Endothelial cell of umbilical vein (primary cell): ENCODE results near the gene IGF1. TPM values are rescaled to one million over a fixed set of nuclear protein-coding genes. Genes with fewer than 3 reads are reported as not detected.

Experiments
- BruUV-seq: library from RNA; stranded (reverse); fragments of 400-500 nt; replicated peaks from 2 replicates; lab custom pipeline; 2021; lab: Mats Ljungman, UMichigan
- CTCF ChIA-PET: fragments of 300-600, 350-600 bp; sonication (Branson Sonifier 250); formaldehyde crosslinking; loops from one replicate; lab custom pipeline; 2021; ENCODE audit warnings: antibody characterized with exemption, inconsistent platforms; lab: Charles Lee
- POLR2A ChIA-PET: fragments of 300-600, 350-600 bp; sonication (Branson Sonifier 250); formaldehyde crosslinking; loops from one replicate; lab custom pipeline; 2021; ENCODE audit warnings: antibody characterized with exemption, inconsistent platforms; lab: Charles Lee
- DNase-seq: peaks from one replicate; pipeline ENCODE4 v3.0.0-alpha.2; 2011; ENCODE audit warnings: low read depth, low spot score
- FAIRE-seq: peaks from 2 replicates; lab custom pipeline; 2011; peaks lifted over from hg19 to GRCh38; lab: Jason Lieb, UNC
- H2AFZ ChIP-seq: 2 replicates; pipeline ENCODE4 v1.6.0; 2012; ENCODE audit warnings: low read depth, low read length, control low read depth, inconsistent platforms
- H3K27ac ChIP-seq: 2 replicates; pipeline ENCODE4 v1.5.1; 2011; ENCODE audit warnings: low read depth, mild to moderate bottlenecking, control low read depth, low read length, moderate library complexity; ENCODE audit not compliant: insufficient read depth
- H3K27me3 ChIP-seq, 2 experiments: 2 replicates each; pipeline versions ENCODE4 v1.6.0 to v1.6.1; 2011; ENCODE audit warnings: low read length in 2 of 2, mixed read lengths in 1 of 2; ENCODE audit not compliant: control insufficient read depth in 2 of 2, insufficient read depth in 2 of 2
- H3K36me3 ChIP-seq, 2 experiments: 2 replicates in 1 of 2; 3 replicates in 1 of 2; pipeline ENCODE4 v1.5.1; 2011; ENCODE audit warnings: low read length in 2 of 2, mild to moderate bottlenecking in 1 of 2, moderate library complexity in 1 of 2; ENCODE audit not compliant: control insufficient read depth in 2 of 2, insufficient read depth in 2 of 2; ENCODE audit errors: extremely low read depth in 1 of 2
- H3K4me1 ChIP-seq: 3 replicates; pipeline ENCODE4 v1.5.1; 2011; ENCODE audit warnings: mild to moderate bottlenecking, low read length; ENCODE audit not compliant: control insufficient read depth, insufficient read depth; ENCODE audit errors: extremely low read depth
- H3K4me2 ChIP-seq: 2 replicates; pipeline ENCODE4 v1.6.1; 2011; ENCODE audit warnings: low read length, control low read depth, mixed read lengths; ENCODE audit not compliant: insufficient read depth
- H3K4me3 ChIP-seq, 3 experiments: fragments of 200-600 bp in 1 of 3; sonication (generic), shearing (Covaris generic) in 1 of 3; replicated peaks in 1 of 3; 2 replicates each; pipeline ENCODE4 v1.5.1; 2011 to 2016; ENCODE audit warnings: control low read depth in 3 of 3, low read length in 3 of 3, mild to moderate bottlenecking in 2 of 3, inconsistent platforms in 1 of 3, low read depth in 1 of 3, moderate library complexity in 1 of 3; ENCODE audit not compliant: insufficient read depth in 1 of 3
- H3K79me2 ChIP-seq: 2 replicates; pipeline ENCODE4 v1.6.0; 2012; ENCODE audit warnings: low read length, inconsistent platforms; ENCODE audit not compliant: control insufficient read depth, insufficient read depth
- H3K9ac ChIP-seq: replicated peaks from 2 replicates; pipeline ENCODE3; 2011; ENCODE audit warnings: low read length, control low read depth; ENCODE audit not compliant: insufficient read depth; ENCODE audit errors: extremely low read depth
- H3K9me1 ChIP-seq: replicated peaks from 3 replicates; pipeline ENCODE4 v1.6.0; 2011; ENCODE audit warnings: mild to moderate bottlenecking, low read length; ENCODE audit not compliant: control insufficient read depth, insufficient read depth; ENCODE audit errors: extremely low read depth
- H3K9me3 ChIP-seq: replicated peaks from 2 replicates; pipeline ENCODE4 v1.5.1; 2012; ENCODE audit warnings: low read length, inconsistent platforms; ENCODE audit not compliant: control insufficient read depth, insufficient read depth
- H4K20me1 ChIP-seq: replicated peaks from 2 replicates; pipeline ENCODE3; 2011; ENCODE audit warnings: mild to moderate bottlenecking, low read length; ENCODE audit not compliant: control insufficient read depth, insufficient read depth; ENCODE audit errors: extremely low read depth
- CTCF ChIP-seq, 2 donors: IDR thresholded peaks; 1 replicate in 1 of 2; 2 replicates in 1 of 2; pipeline ENCODE4 v1.5.1; 2011; ENCODE audit warnings: low read length in 2 of 2, mild to moderate bottlenecking in 2 of 2, moderate library complexity in 2 of 2, control low read depth in 1 of 2, inconsistent platforms in 1 of 2, low read depth in 1 of 2; ENCODE audit not compliant: insufficient read depth in 1 of 2; ENCODE audit errors: extremely low read depth in 1 of 2
- EZH2 ChIP-seq: IDR thresholded peaks from 2 replicates; pipeline ENCODE4 v1.6.1; 2012; ENCODE audit warnings: borderline replicate concordance, low read depth, mild to moderate bottlenecking, moderate library complexity, low read length, inconsistent platforms; ENCODE audit not compliant: severe bottlenecking
- FOS ChIP-seq: IDR thresholded peaks from 2 replicates; pipeline ENCODE4 v1.6.1; 2011; ENCODE audit warnings: mild to moderate bottlenecking, low read length, moderate library complexity, borderline replicate concordance; ENCODE audit not compliant: insufficient read depth
- GATA2 ChIP-seq: IDR thresholded peaks from 2 replicates; pipeline ENCODE4 v1.7.0; 2011; ENCODE audit warnings: low read depth, mild to moderate bottlenecking, moderate library complexity, mixed read lengths, low read length; ENCODE audit not compliant: insufficient read length, insufficient read depth
- JUN ChIP-seq: IDR thresholded peaks from 2 replicates; pipeline ENCODE4 v1.6.1; 2011; ENCODE audit warnings: borderline replicate concordance, low read depth; ENCODE audit not compliant: insufficient read length, insufficient read depth
- MAX ChIP-seq: IDR thresholded peaks from 2 replicates; pipeline ENCODE4 v1.6.1; 2011; ENCODE audit not compliant: insufficient read depth, insufficient read length
- MYC ChIP-seq: IDR thresholded peaks from one replicate; pipeline ENCODE4 v1.6.1; 2011; ENCODE audit warnings: mild to moderate bottlenecking, low read depth, low read length
- POLR2A ChIP-seq: IDR thresholded peaks from 2 replicates; pipeline ENCODE4 v1.6.1; 2012; ENCODE audit warnings: low read depth, mild to moderate bottlenecking, control low read depth, low read length
- POLR2AphosphoS5 ChIP-seq: IDR thresholded peaks from 2 replicates; pipeline ENCODE4 v1.6.1; 2012; ENCODE audit warnings: low read depth, mild to moderate bottlenecking, control low read depth, low read length, moderate library complexity; ENCODE audit not compliant: insufficient read depth
- dilution Hi-C: fragments of 300-500 bp; cut with MboI; formaldehyde crosslinking; loops from one replicate; pipeline ENCODE4 v1.15.0; 2019; ENCODE audit warnings: low sequenced_read_pairs; ENCODE audit not compliant: extremely low pct_ligation_motif_present
- intact Hi-C: fragments of 100-400 bp; cut with micrococcal nuclease; formaldehyde crosslinking; loops from one replicate; pipeline ENCODE4 v1.10.0; 2022
- polyA plus RNA-seq, 4 experiments: library from polyadenylated mRNA; depleted of rRNA in 3 of 4; stranded (reverse) in 3 of 4; unstranded in 1 of 4; fragments of >200 nt; gene quantifications; 2 replicates each; pipeline versions ENCODE4 v1.2.1 to v1.2.3, GENCODE V29; 2011 to 2012; ENCODE audit warnings: missing spikeins in 1 of 4
- total RNA-seq: library from RNA; stranded (reverse); gene quantifications from 2 replicates; pipeline ENCODE4 v1.2.3, GENCODE V29; 2021

IGF1 gene
- total and polyA plus RNA-seq, 2 donors (not counting 3 experiments of a cell fraction or from before 2014, with no cell fraction given): 0.10 TPM; not detected in 1

- no TSS peak for BruUV-seq
- H2AFZ ChIP-seq: no peak overlapping the region
- no peaks in the 10 kb centered on the region for H3K9me3 ChIP-seq
- H3K36me3 ChIP-seq: no peaks in the 10 kb centered on the region
- H3K9ac ChIP-seq: no peak overlapping the region
- H3K9me1 ChIP-seq: no peaks in the 10 kb centered on the region
- dilution Hi-C loops: no loop called here
- no peaks in the 10 kb centered on the region for H4K20me1 ChIP-seq
- DNase-seq (no peak), FAIRE-seq (no peak)
- H3K4me1 ChIP-seq: no peaks in the 10 kb centered on the region
- no peaks in the 10 kb centered on the region for H3K27me3 ChIP-seq
- TF ChIP-seq MYC: no peak
- TF ChIP-seq GATA2: no peak
- TF ChIP-seq POLR2A: no peak
- no peak for TF ChIP-seq JUN
- TF ChIP-seq FOS: no peak
- no peak for TF ChIP-seq EZH2
- TF ChIP-seq MAX: no peak
- TF ChIP-seq CTCF (IDR thresholded peaks at IDR 0.05; ENCODE audit: extremely low read depth in 1 of 2, insufficient read depth in 1 of 2, low read depth in 1 of 2, low read length in 2 of 2): no peak
- no peak for TF ChIP-seq POLR2AphosphoS5
- intact Hi-C loops: no loop called here
- ChIA-PET CTCF (interaction anchor here (0.8 kb wide), 1 partner anchor 24 kb away, joined by 4 read pairs; no protein-coding TSS in a partner anchor), POLR2A (no interaction called here)
- H3K79me2 ChIP-seq: no peaks in the 10 kb centered on the region
- no peak overlapping the region for H3K4me3 ChIP-seq
- H3K4me2 ChIP-seq: no peak overlapping the region
- H3K27ac ChIP-seq: no peak overlapping the region
Measured at GRCh38 chr12:102454330-102454729, 26.0 kb downstream of the IGF1 start.
